ENCODE measurements around the gene GYPE.
"Not testable (repeated sequence)": the region's sequence is repeated elsewhere in the genome, so short reads cannot be mapped to it uniquely, and the experiment has no call there.

Gene GYPE

DNA sequence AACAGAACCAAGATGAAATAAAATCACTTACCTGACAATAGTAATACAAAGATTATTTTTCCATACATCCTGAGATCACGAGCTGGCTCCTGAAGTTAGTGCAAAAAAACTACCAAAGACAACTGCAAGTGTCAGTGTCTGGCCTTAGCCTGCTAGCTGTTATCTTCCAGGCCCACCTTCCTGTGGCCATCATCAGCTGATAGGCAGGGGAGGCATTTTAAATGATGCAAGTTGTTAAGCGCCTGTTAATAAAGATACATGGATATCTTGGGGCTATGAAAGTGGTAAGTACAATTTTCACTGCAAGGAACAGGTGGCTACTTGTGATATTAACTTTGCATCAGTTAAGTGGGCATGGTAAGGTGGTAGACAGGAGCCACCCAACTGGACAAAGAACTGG is at the start of gene GYPE:
Gene GYPE (minus strand): TSS at position 120 of the 400 bp plus-strand sequence. CDS start 52 bp downstream, at position 68.
- not testable (repeated sequence) for H3K27me3 Mint-ChIP-seq (ENCODE audit: low read depth); DNase-seq (ENCODE audit: low spot score); H3K4me1 Mint-ChIP-seq (ENCODE audit: low read depth); H3K27ac Mint-ChIP-seq; H3K9me3 Mint-ChIP-seq; H3K36me3 Mint-ChIP-seq (ENCODE audit: low read depth); H3K4me3 Mint-ChIP-seq

DNA sequence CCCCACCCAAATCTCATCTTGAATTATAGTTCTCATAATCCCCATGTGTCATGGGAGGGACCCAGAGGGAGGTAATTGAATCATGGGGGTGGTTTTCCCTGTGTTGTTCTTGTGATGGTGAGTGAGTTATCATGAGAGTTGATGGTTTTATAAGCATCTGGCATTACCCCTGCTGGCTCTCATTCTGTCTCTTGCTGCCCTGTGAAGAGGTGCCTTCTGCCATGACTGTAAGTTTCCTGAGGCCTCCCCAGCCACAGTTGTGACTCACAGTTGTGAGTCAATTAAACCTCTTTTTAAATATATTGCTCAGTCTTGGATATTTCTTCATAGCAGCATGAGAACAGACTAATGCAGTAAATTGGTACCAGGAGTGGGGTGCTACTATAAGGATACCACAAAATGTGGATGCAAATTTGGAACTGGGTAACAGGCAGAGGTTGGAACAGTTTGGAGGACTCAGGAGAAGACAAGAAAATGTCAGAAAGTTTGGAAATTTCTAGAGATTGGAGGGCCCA is 46.2 kb upstream of the GYPE start:
- not testable (repeated sequence) for H3K4me3 Mint-ChIP-seq; H3K4me1 Mint-ChIP-seq (ENCODE audit: low read depth); H3K36me3 Mint-ChIP-seq (ENCODE audit: low read depth)

DNA sequence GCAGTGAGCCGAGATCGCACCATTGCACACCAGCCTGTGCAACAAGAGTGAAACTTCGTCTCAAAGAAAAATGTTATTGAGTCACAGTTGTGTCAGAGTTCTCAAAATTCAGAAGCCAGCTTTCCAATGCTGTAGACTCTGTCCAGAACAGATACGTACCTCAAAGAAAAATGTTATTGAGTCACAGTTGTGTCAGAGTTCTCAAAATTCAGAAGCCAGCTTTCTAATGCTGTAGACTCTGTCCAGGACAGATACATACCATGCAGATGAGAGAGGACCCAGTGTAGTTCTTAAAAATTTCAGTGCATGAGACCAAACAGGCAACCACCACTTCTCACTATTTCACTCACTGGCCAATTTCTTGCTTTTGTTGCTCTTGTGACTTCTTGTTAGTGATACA is 45.6 kb upstream of the GYPE start:
- DNase-seq (ENCODE audit: low spot score); H3K4me3 Mint-ChIP-seq; H3K4me1 Mint-ChIP-seq (ENCODE audit: low read depth); H3K27ac Mint-ChIP-seq; H3K36me3 Mint-ChIP-seq (ENCODE audit: low read depth); H3K27me3 Mint-ChIP-seq (ENCODE audit: low read depth): not testable (repeated sequence)
- peaks cover 11% of the 10 kb centered on the region for H3K9me3 Mint-ChIP-seq

More for the DNA sequence above, 46.2 kb upstream of the GYPE start:
- H3K27ac Mint-ChIP-seq; DNase-seq (ENCODE audit: low spot score); H3K27me3 Mint-ChIP-seq (ENCODE audit: low read depth): not testable (repeated sequence)
- H3K9me3 Mint-ChIP-seq, result peaks cover 11% of the 10 kb centered on the region

DNA sequence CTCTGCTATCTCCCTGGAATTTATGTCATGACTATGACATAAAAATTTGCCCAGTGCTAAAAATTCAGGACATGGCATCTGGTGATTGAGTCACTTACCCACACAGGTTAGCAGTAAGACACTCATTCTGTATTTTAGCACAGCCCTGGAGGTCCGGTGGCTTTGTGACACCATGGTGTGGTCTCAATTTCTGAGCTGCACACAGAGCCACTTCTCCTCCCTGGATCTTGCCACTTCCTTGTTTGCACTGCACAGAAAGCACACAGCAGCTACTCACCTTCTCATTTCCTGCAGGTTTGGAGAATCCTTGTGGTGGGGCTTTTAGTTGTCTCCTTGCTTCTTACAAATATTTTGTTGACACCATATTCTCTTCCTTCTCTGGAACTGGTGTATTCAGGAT is 44.8 kb upstream of the GYPE start:
- H3K27ac Mint-ChIP-seq; H3K36me3 Mint-ChIP-seq (ENCODE audit: low read depth); DNase-seq (ENCODE audit: low spot score); H3K4me3 Mint-ChIP-seq; H3K4me1 Mint-ChIP-seq (ENCODE audit: low read depth); H3K27me3 Mint-ChIP-seq (ENCODE audit: low read depth): not testable (repeated sequence)
- peaks cover 11% of the 10 kb centered on the region for H3K9me3 Mint-ChIP-seq

DNA sequence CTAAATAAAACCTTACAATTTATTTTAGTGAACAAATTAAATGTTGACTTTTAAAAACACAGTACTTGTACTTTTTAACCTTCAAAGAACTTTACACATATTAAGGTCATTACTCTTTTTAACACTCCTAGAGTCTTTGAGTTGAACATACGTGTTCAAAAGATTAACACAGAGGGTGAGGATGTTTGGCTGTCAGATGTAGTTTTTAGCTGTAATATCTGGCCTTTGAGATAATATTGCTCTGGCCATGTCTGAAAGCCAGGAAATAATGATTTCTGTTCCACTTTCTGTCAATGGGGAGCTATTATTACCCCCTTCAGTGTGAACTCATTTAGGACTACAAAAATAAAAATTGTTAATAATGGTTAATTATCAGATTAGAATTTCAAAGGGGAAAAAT is 42.1 kb upstream of the GYPE start:
- H3K27me3 Mint-ChIP-seq (ENCODE audit: low read depth); H3K4me3 Mint-ChIP-seq; DNase-seq (ENCODE audit: low spot score); H3K4me1 Mint-ChIP-seq (ENCODE audit: low read depth); H3K27ac Mint-ChIP-seq; H3K36me3 Mint-ChIP-seq (ENCODE audit: low read depth): not testable (repeated sequence)
- H3K9me3 Mint-ChIP-seq, result peaks cover 11% of the 10 kb centered on the region

DNA sequence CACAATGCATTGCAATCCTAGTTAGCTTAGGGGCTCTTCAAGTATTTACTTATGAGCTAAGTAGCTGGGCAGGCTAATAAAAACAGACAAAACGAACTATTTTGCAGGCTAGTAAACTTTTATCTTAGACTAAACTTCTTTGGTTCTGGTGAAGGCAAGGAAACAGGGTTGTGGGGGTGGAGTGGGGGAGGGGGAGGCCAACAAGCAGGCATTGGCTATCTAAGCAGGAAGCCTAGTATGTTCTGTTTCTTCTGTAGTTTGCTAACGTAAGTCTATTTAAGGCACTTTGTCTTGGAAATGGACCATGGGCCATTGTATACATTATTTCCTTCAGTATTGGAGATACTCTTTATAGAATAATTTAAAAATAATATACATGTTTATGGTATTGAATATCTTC is 35.3 kb upstream of the GYPE start:
- not testable (repeated sequence) for H3K27me3 Mint-ChIP-seq (ENCODE audit: low read depth); DNase-seq (ENCODE audit: low spot score); H3K4me3 Mint-ChIP-seq; H3K9me3 Mint-ChIP-seq; H3K36me3 Mint-ChIP-seq (ENCODE audit: low read depth); H3K27ac Mint-ChIP-seq; H3K4me1 Mint-ChIP-seq (ENCODE audit: low read depth)

DNA sequence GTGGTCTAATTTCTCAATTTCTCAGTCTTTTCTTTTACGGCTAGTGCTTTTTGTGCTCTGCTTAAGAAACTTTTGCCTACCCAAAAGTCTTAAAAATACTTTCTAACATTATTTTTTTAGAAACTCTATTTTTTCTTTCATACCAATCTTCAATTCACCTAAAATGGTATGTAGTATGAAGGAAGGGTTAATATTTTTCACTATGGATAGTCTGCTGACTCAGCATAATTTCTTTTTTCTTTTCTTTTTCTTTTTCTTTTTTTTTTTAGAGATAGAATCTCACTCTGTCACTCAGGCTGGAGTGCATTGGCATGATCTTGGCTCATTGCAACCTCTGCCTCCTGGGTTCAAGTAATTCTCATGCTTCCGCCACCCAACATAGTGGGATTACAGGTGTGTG is 34.2 kb upstream of the GYPE start:
- no peak overlapping the region for H3K4me3 Mint-ChIP-seq
- H3K36me3 Mint-ChIP-seq (ENCODE audit: low read depth), result no peaks in the 10 kb centered on the region
- no peak overlapping the region for H3K27ac Mint-ChIP-seq
- H3K4me1 Mint-ChIP-seq (ENCODE audit: low read depth), result no peaks in the 10 kb centered on the region
- H3K9me3 Mint-ChIP-seq, result no peaks in the 10 kb centered on the region
- H3K27me3 Mint-ChIP-seq (ENCODE audit: low read depth), result no peaks in the 10 kb centered on the region
- DNase-seq (ENCODE audit: low spot score), result no peak

DNA sequence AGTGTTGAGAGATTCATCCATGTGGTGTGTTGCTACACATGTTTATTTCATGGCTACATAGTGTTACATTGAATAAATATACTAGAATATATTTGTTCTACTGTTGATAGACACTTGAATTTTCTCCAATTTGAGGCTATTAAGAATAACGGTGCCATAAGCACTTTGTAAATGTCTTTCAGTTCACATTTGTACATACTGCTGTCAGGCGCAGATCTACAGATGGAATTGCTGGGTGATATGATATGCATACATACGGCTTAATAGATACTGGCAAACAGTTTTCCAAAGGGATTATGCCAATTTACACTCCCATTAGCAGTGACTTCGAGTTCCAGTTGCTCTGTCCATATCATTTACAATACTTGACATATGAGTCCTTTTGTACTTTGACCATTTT is 33.5 kb upstream of the GYPE start:
- H3K36me3 Mint-ChIP-seq (ENCODE audit: low read depth), result not testable (repeated sequence)

DNA sequence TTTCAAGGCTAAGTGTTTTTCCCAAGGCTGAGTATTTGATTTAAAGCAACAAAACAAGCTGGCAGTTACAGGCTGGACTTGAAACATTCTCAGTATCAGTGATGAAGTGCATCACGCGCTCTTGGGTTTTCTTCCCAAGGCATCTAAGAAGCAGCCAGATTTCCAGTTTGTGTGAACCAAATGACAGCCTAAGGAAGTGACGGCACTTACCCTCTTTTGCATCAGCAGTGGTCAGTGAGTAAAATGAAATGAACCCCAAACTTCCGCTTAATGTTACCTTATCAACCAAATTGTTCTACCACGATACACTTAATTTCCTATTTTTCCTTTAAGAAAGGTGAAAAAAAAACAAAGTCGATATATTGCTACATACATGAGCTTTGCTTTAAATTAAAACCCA is 15.8 kb upstream of the GYPE start:
- H3K27me3 Mint-ChIP-seq (ENCODE audit: low read depth), result no peaks in the 10 kb centered on the region
- DNase-seq (ENCODE audit: low spot score), result no peak
- H3K27ac Mint-ChIP-seq, result no peak overlapping the region
- no peaks in the 10 kb centered on the region for H3K9me3 Mint-ChIP-seq
- no peaks in the 10 kb centered on the region for H3K36me3 Mint-ChIP-seq (ENCODE audit: low read depth)
- no peak overlapping the region for H3K4me3 Mint-ChIP-seq
- H3K4me1 Mint-ChIP-seq (ENCODE audit: low read depth), result no peaks in the 10 kb centered on the region

More for the DNA sequence above, 33.5 kb upstream of the GYPE start:
- not testable (repeated sequence) for DNase-seq (ENCODE audit: low spot score); H3K4me1 Mint-ChIP-seq (ENCODE audit: low read depth); H3K4me3 Mint-ChIP-seq; H3K27me3 Mint-ChIP-seq (ENCODE audit: low read depth); H3K27ac Mint-ChIP-seq; H3K9me3 Mint-ChIP-seq

DNA sequence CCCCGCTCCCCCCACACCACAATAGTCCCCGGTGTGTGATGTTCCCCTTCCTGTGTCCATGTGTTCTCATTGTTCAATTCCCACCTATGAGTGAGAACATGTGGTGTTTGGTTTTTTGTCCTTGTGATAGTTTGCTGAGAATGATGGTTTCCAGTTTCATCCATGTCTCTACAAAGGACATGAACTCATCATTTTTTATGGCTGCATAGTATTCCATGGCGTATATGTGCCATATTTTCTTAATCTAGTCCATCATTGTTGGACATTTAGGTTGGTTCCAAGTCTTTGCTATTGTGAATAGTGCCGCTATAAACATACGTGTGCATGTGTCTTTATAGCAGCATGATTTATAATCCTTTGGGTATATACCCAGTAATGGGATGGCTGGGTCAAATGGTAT is 11.1 kb upstream of the GYPE start:
- DNase-seq (ENCODE audit: low spot score); H3K27me3 Mint-ChIP-seq (ENCODE audit: low read depth); H3K27ac Mint-ChIP-seq; H3K4me3 Mint-ChIP-seq; H3K4me1 Mint-ChIP-seq (ENCODE audit: low read depth); H3K9me3 Mint-ChIP-seq; H3K36me3 Mint-ChIP-seq (ENCODE audit: low read depth): not testable (repeated sequence)

DNA sequence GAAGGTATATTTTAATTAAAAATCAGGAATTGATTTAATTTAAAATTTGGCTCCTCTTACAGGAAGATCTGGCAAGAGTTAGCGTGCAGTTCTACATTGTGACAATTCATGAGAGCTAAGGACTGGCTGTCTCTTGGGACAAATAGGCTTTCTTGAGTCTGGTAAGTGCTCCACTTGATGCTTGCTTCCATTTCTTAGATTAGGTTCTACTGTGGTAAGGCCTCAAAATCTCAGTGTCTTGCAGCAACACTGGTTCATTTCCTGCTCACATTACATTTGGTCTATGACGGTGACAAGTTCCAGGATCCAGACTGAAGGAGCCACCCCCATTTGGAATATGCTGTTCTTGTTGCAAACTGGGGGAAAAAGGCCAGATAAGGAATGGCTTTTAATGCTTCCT is 7.1 kb upstream of the GYPE start:
- H3K9me3 Mint-ChIP-seq; DNase-seq (ENCODE audit: low spot score); H3K27me3 Mint-ChIP-seq (ENCODE audit: low read depth); H3K27ac Mint-ChIP-seq; H3K4me1 Mint-ChIP-seq (ENCODE audit: low read depth); H3K36me3 Mint-ChIP-seq (ENCODE audit: low read depth): not testable (repeated sequence)
- peak overlapping the region; percentile 45 for H3K4me3 Mint-ChIP-seq

DNA sequence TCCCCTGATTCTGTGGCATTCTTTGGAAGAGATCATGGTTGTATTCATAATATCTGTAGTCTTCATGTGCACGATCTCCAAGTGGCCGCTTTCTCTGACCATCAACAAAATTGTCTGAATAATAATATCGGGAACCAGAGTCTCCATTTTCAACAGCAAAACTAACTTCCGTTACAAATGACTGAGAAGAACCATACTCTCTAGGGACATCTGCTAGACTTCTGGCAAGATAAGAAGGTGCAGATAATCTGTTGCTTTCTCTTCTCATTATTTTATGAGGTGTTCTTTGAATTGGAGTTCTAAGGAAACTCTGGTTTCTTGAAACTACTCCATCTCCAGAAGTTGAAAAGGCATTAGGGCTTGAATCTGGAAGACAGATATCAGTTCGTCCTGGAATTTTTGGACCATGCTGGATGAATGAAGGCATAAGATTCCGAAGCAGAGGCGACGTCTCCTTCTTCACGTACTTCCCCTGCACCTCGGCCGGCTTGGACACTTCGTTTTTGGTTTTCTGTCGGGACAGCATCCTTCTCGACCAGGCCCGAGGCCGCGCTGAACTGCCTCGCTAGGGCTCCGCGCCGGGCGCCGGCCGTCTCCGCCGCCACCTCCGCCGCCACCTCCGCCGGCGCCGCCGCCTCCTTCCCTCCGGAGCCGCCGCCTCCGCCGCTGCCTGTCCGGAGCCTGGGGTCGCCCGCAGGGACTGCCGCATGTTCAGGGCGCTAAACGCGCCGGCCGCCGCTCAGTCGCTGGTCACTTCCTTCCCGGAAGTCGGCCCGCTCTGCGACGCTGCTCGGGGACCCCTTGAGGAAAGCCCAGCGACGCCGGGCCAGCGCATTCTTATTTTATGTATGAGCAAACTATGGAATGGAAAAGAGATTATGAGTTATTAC is 6.4 kb upstream of the GYPE start:
- H3K4me1 Mint-ChIP-seq (ENCODE audit: low read depth); H3K9me3 Mint-ChIP-seq; H3K27me3 Mint-ChIP-seq (ENCODE audit: low read depth); H3K36me3 Mint-ChIP-seq (ENCODE audit: low read depth): not testable (repeated sequence)
- Mint-ChIP-seq H3K27ac (peak overlapping the region; percentile 36), H3K4me3 (peak overlapping the region; percentile 79)
- peak; percentile 7 for DNase-seq (ENCODE audit: low spot score)

DNA sequence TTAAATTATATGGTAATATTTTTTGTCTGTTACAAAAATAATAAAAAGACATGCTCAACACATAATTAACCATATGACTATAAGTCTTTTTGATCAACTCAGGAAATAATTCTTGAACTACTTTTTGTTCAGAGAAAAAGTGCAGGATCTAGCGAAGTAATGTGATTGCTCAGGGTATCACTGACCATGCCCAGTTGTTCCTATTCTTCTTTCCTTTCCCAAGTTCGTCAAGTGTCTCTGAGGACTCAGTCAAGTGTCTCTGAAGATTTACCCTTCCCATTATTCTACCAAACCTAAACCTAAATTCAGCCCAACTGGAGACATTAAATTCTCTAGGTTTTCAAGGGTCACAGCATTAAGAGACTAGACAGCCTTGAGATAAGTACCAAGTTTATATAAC is 5.5 kb upstream of the GYPE start:
- not testable (repeated sequence) for DNase-seq (ENCODE audit: low spot score); H3K36me3 Mint-ChIP-seq (ENCODE audit: low read depth); H3K4me1 Mint-ChIP-seq (ENCODE audit: low read depth); H3K9me3 Mint-ChIP-seq; H3K27ac Mint-ChIP-seq; H3K27me3 Mint-ChIP-seq (ENCODE audit: low read depth)
- H3K4me3 Mint-ChIP-seq, result peak overlapping the region; percentile 40

DNA sequence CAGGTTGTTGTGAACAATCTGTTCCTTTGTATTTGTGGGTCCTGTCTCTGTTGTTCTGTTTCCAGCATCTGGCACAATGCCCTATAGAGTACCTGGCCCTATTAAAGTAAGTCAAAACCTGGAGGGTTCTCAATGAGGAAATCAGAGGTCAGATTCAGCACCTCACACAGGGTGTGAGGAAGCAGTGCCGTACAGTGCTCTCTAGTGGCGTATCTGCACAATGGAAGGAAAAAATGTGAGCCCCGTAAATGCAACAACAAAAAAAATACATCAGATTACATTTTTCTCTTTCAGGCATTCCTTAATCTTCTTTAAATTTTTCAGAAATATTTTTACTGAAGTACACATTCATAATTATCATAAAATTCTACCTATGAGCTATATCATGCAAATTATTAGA is 2.5 kb upstream of the GYPE start:
- not testable (repeated sequence) for H3K9me3 Mint-ChIP-seq; H3K4me1 Mint-ChIP-seq (ENCODE audit: low read depth); H3K4me3 Mint-ChIP-seq; H3K36me3 Mint-ChIP-seq (ENCODE audit: low read depth); H3K27ac Mint-ChIP-seq; DNase-seq (ENCODE audit: low spot score); H3K27me3 Mint-ChIP-seq (ENCODE audit: low read depth)

DNA sequence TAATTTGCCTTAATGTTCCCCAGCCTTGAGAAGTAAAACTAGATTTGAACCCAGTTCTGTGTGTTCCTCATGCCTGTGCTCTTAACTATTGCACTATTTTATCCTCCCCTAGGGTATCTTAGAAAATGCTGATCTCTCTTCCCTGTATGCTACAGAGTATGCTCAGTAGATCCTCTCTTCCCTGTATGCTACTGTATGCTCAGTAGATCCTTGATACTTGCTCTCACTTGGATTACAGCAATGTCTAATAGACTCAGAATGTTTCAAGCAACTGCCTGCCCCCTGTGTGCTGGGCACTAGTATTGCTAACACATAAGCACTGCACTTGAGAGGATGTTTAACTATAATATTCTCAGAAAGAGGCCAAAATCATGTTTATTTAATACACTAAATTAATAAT is 928 bp downstream of the GYPE start:
- H3K27ac Mint-ChIP-seq; H3K4me3 Mint-ChIP-seq; H3K27me3 Mint-ChIP-seq (ENCODE audit: low read depth); DNase-seq (ENCODE audit: low spot score); H3K4me1 Mint-ChIP-seq (ENCODE audit: low read depth); H3K9me3 Mint-ChIP-seq; H3K36me3 Mint-ChIP-seq (ENCODE audit: low read depth): not testable (repeated sequence)

All from T-helper 2 cell treated with Interferon-gamma antibody and Interleukin-4, amounts not matched to agents 5 μg/mL and 100 μg/mL, for 36 hours (primary cell).